Peyer's patch (tissue), 4 donors: Measurements from ENCODE around the gene HP1BP3.

ENCODE experiments used
- CTCF ChIP-seq, 6 experiments: fragments of 450-650 bp in 4 of 6; fragments of 200-600 bp in 2 of 6; sonication (generic) in 1 of 6; IDR thresholded peaks; one replicate each; pipeline ENCODE4 v1.5.1; 2017 to 2019; ENCODE audit warnings: antibody characterized with exemption in 6 of 6, mild to moderate bottlenecking in 3 of 6, moderate library complexity in 1 of 6
- POLR2A ChIP-seq, 2 donors: fragments of 450-650 bp; IDR thresholded peaks; one replicate each; pipeline ENCODE4 v1.5.1; 2017; ENCODE audit warnings: antibody characterized with exemption in 2 of 2, mild to moderate bottlenecking in 2 of 2, moderate library complexity in 2 of 2

GRCh38 chr1:20740781-20741180 lies 46.3 kb downstream of the HP1BP3 start:
- TF ChIP-seq CTCF (IDR thresholded peaks at IDR 0.05) (no peak), POLR2A (IDR thresholded peaks at IDR 0.05) (no peak)
